Thyroid gland (tissue), 4 donors: ENCODE results near the gene GUCY1A1. TPM values are rescaled to one million over a fixed set of nuclear protein-coding genes. Genes with fewer than 3 reads are reported as not detected.

Experiments
- DNase-seq, 2 donors: peaks; one replicate each; pipeline ENCODE4 v3.0.0-alpha.2; 2019
- H3K27ac ChIP-seq, 3 donors: fragments of 200-600 bp; sonication (generic); 1 replicate in 2 of 3; 2 replicates in 1 of 3; pipeline ENCODE4 v1.5.1; 2016 to 2019; ENCODE audit warnings: mild to moderate bottlenecking in 1 of 3, moderate library complexity in 1 of 3
- H3K27me3 ChIP-seq: fragments of 200-600 bp; sonication (generic); one replicate; pipeline ENCODE4 v1.5.1; 2019
- H3K36me3 ChIP-seq, 2 donors: fragments of 200-600 bp; sonication (generic); one replicate each; pipeline ENCODE4 v1.5.1; 2016 to 2019
- H3K4me1 ChIP-seq, 2 donors: fragments of 200-600 bp; sonication (generic); one replicate each; pipeline ENCODE4 v1.5.1; 2017 to 2019
- H3K4me3 ChIP-seq, 3 donors: fragments of 200-600 bp; sonication (generic); replicated peaks in 1 of 3; 1 replicate in 2 of 3; 2 replicates in 1 of 3; pipeline ENCODE4 v1.5.1; 2016; ENCODE audit warnings: mild to moderate bottlenecking in 1 of 3
- H3K9me3 ChIP-seq: fragments of 200-600 bp; sonication (generic); one replicate; pipeline ENCODE4 v1.5.1; 2017
- CTCF ChIP-seq, 6 experiments: fragments of 200-600 bp in 3 of 6; fragments of 450-650 bp in 3 of 6; sonication (generic) in 3 of 6; IDR thresholded peaks; one replicate each; pipeline ENCODE4 v1.5.1; 2016 to 2019; ENCODE audit warnings: antibody characterized with exemption in 6 of 6, mild to moderate bottlenecking in 2 of 6, inconsistent platforms in 1 of 6, moderate library complexity in 1 of 6
- POLR2A ChIP-seq, 2 donors: fragments of 450-650 bp; IDR thresholded peaks; one replicate each; pipeline ENCODE4 v1.6.1; 2017; ENCODE audit warnings: antibody characterized with exemption in 2 of 2, mild to moderate bottlenecking in 2 of 2, moderate library complexity in 1 of 2
- WGBS, 2 donors: methylation state at CpG; one replicate each; pipeline ENCODE4 v1.1.5; 2017; 5-methylcytosine and 5-hydroxymethylcytosine counted together
- intact Hi-C: fragments of 100-400 bp; cut with DNase I; formaldehyde crosslinking; loops from one replicate; pipeline ENCODE4 v1.15.1; 2023
- total RNA-seq, 4 donors: library from RNA; depleted of rRNA; stranded (reverse); fragments of >200 nt; gene quantifications; one replicate each; pipeline ENCODE4 v1.2.3, GENCODE V29; 2016

Gene GUCY1A1
- total RNA-seq, 4 donors from 2014 or later: 11.4 to 25.8 (median 17.5) TPM

DNA sequence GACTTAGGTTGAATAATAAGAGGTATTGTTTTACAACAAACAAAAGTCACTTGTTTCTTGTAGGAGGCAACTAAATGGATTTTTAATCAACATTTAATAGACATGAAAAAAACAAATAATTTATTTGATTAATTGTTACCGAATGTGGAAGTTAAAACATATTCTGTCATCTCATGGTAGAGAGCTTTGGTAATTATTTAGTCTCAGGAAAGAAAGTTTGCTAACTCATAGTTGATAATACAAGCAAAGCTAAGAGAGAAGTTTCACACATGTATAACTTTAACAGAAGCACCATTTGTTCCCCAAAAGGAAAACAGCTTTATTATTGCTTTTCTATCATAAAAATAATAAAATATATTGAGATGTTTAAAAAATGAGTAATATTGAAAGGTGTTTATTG, 44.9 kb downstream of the GUCY1A1 start:
- H3K4me1 ChIP-seq: peaks cover 2 to 13% of the 10 kb centered on the region in 2 donors
- no peak for DNase-seq
- no peak overlapping the region for H3K27ac ChIP-seq
- TF ChIP-seq POLR2A (IDR thresholded peaks at IDR 0.05) (no peak), CTCF (IDR thresholded peaks at IDR 0.05) (no peak)
- no peaks in the 10 kb centered on the region for H3K27me3 ChIP-seq
- intact Hi-C loops: no loop called here
- no peaks in the 10 kb centered on the region for H3K9me3 ChIP-seq
- no peak overlapping the region for H3K4me3 ChIP-seq
- WGBS, 2 donors: 84 to 90% methylated on average over 1 of the region's 1 CpG
- H3K36me3 ChIP-seq: no peaks in the 10 kb centered on the region

GRCh38 chr4:155712846-155713245, 46.2 kb downstream of the GUCY1A1 start:
- DNase-seq: no peak
- TF ChIP-seq CTCF (IDR thresholded peaks at IDR 0.05) (no peak), POLR2A (IDR thresholded peaks at IDR 0.05) (no peak)
- no peaks in the 10 kb centered on the region for H3K9me3 ChIP-seq
- no peaks in the 10 kb centered on the region for H3K36me3 ChIP-seq
- intact Hi-C loops: no loop called here
- H3K4me3 ChIP-seq: no peak overlapping the region
- peaks cover 0 to 7% of the 10 kb centered on the region in 2 donors for H3K4me1 ChIP-seq
- H3K27me3 ChIP-seq: no peaks in the 10 kb centered on the region
- no peak overlapping the region for H3K27ac ChIP-seq
- whole genome bisulfite sequencing, 2 donors: 88 to 93% methylated on average over 3 of the region's 3 CpGs

DNA sequence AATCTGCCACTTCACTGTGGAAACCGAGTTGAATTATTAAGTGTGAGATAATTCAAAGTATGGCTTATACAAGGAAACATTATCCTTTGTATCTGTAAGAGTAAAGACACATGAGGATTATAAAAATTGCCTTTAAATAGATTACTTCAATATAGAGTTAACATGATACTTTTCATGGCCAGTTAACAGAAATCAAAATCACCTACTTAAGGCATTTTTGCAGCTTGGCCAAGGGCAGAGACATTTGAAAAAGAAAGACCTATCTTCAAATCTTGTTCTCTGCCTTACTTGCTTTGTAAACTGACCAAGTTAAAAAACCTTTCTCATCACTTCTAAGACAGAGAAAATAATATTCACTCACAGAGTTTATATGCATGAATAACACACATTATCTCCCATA, 47.3 kb downstream of the GUCY1A1 start:
- no peaks in the 10 kb centered on the region for H3K36me3 ChIP-seq
- H3K4me3 ChIP-seq: no peak overlapping the region
- H3K4me1 ChIP-seq: peaks cover 0 to 7% of the 10 kb centered on the region in 2 donors
- TF ChIP-seq POLR2A (IDR thresholded peaks at IDR 0.05): no peak
- no peak for TF ChIP-seq CTCF (IDR thresholded peaks at IDR 0.05)
- no peak for DNase-seq
- no peak overlapping the region for H3K27ac ChIP-seq
- intact Hi-C loops: no loop called here
- no peaks in the 10 kb centered on the region for H3K27me3 ChIP-seq
- H3K9me3 ChIP-seq: no peaks in the 10 kb centered on the region
- 58 to 77% methylated on average over 1 of the region's 1 CpG for WGBS, 2 donors

DNA sequence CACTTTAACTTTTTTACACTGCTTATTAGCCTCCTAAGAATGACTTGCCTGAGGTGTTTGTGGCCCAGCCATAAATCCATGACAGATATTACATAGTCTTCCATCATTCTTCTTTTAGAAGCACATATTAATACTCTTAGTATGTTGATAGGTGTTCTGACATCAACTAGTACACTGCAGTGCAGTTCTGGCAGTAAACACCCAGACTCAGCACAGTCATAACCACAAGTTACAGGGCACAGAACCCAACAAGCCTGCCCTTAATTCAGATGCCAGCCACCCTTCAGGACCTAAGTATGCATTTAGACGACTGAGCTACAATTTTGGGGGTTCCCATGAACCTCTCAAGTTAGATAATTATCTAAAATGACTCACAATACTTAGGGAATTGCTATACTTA, 55.7 kb downstream of the GUCY1A1 start:
- Histone ChIP-seq H3K4me1 (no peaks in the 10 kb centered on the region), H3K27ac (no peak overlapping the region), H3K9me3 (no peaks in the 10 kb centered on the region), H3K27me3 (no peaks in the 10 kb centered on the region), H3K36me3 (no peaks in the 10 kb centered on the region), H3K4me3 (no peak overlapping the region)
- no peak for DNase-seq
- 71 to 82% methylated on average over 1 of the region's 1 CpG for WGBS, 2 donors
- intact Hi-C loops: no loop called here
- TF ChIP-seq POLR2A (IDR thresholded peaks at IDR 0.05): no peak
- no peak for TF ChIP-seq CTCF (IDR thresholded peaks at IDR 0.05)

GRCh38 chr4:155722816-155723499, 56.3 kb downstream of the GUCY1A1 start:
- TF ChIP-seq POLR2A (IDR thresholded peaks at IDR 0.05) (no peak), CTCF (IDR thresholded peaks at IDR 0.05) (no peak)
- intact Hi-C loops: no loop called here
- DNase-seq: no peak
- WGBS, 2 donors: 92 to 95% methylated on average over 7 of the region's 7 CpGs
- H3K4me1 ChIP-seq: no peaks in the 10 kb centered on the region
- no peak overlapping the region for H3K4me3 ChIP-seq
- H3K9me3 ChIP-seq: no peaks in the 10 kb centered on the region
- no peaks in the 10 kb centered on the region for H3K27me3 ChIP-seq
- no peak overlapping the region for H3K27ac ChIP-seq
- no peaks in the 10 kb centered on the region for H3K36me3 ChIP-seq
